ENCODE measurements around the gene ANXA8.

DNA sequence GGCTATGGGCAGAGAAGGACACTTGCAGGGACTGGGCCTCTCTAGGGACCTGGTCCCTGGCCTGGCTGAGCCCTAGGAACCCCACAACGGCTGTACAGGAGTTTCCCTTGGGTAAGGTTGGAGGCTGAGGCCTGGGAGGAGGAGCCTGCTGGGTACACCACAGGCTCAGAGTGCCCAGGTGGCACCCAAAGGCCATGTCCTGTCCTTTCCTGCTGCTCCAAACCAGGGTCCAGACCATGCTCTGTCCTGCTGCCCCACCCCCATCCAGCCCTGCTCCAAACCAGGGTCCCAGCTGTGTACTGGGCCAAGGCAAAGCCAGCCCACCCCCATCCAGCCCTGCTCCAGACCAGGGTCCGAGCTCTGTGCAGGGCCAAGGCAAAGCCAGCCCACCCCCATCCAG is 64.5 kb downstream of the ANXA8 start:
- TF ChIP-seq POLR2A (IDR thresholded peaks at IDR 0.05) = no peak
- TF ChIP-seq, protein P1, sequence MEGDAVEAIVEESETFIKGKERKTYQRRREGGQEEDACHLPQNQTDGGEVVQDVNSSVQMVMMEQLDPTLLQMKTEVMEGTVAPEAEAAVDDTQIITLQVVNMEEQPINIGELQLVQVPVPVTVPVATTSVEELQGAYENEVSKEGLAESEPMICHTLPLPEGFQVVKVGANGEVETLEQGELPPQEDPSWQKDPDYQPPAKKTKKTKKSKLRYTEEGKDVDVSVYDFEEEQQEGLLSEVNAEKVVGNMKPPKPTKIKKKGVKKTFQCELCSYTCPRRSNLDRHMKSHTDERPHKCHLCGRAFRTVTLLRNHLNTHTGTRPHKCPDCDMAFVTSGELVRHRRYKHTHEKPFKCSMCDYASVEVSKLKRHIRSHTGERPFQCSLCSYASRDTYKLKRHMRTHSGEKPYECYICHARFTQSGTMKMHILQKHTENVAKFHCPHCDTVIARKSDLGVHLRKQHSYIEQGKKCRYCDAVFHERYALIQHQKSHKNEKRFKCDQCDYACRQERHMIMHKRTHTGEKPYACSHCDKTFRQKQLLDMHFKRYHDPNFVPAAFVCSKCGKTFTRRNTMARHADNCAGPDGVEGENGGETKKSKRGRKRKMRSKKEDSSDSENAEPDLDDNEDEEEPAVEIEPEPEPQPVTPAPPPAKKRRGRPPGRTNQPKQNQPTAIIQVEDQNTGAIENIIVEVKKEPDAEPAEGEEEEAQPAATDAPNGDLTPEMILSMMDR (IDR thresholded peaks at IDR 0.05) = no peak
- no peak for TF ChIP-seq POLR2AphosphoS5 (IDR thresholded peaks at IDR 0.05)

All from upper lobe of left lung (tissue), 4 donors.